PC-9 (cell line): Measurements from ENCODE around the gene HOXA11. TPM values are rescaled to one million over a fixed set of nuclear protein-coding genes. Genes with fewer than 3 reads are reported as not detected.

Source experiments
- BruUV-seq: library from RNA; stranded (reverse); fragments of 400-500 nt; replicated peaks from 2 replicates; lab custom pipeline; 2021; lab: Mats Ljungman, UMichigan
- CTCF ChIA-PET: fragments of 300-600 bp; sonication (Branson Sonifier 250); formaldehyde crosslinking; loops from one replicate; lab custom pipeline; 2022; ENCODE audit warnings: antibody characterized with exemption; lab: Charles Lee
- POLR2A ChIA-PET: fragments of 300-600 bp; sonication (Branson Sonifier 250); formaldehyde crosslinking; loops from one replicate; lab custom pipeline; 2022; ENCODE audit warnings: antibody characterized with exemption; ENCODE audit not compliant: unreplicated experiment; lab: Charles Lee
- DNase-seq, 2 experiments: peaks; one replicate each; pipeline versions ENCODE4 v3.0.0 to v3.0.0-alpha.2; 2015 to 2022; ENCODE audit warnings: mixed read lengths in 1 of 2
- H2AFZ ChIP-seq: fragments of 200-600 bp; sonication (generic); 2 replicates; pipeline ENCODE4 v1.8.1; 2017; ENCODE audit warnings: antibody characterized with exemption
- H3F3A ChIP-seq: fragments of 200-600 bp; sonication (generic); 2 replicates; pipeline ENCODE4 v1.8.1; 2017; ENCODE audit warnings: antibody characterized with exemption, mild to moderate bottlenecking, low read depth; ENCODE audit not compliant: insufficient read depth
- H3K27ac ChIP-seq: fragments of 200-600 bp; sonication (generic); 2 replicates; pipeline ENCODE4 v1.6.1; 2016; ENCODE audit warnings: mixed run types
- H3K27me3 ChIP-seq: fragments of 200-600 bp; sonication (generic); 2 replicates; pipeline ENCODE4 v1.6.1; 2016; ENCODE audit warnings: low read depth, mixed run types; ENCODE audit not compliant: insufficient read depth
- H3K36me3 ChIP-seq: fragments of 200-600 bp; sonication (generic); 2 replicates; pipeline ENCODE4 v1.6.1; 2016; ENCODE audit warnings: low read depth, mixed run types
- H3K4me1 ChIP-seq: fragments of 200-600 bp; sonication (generic); replicated peaks from 2 replicates; pipeline ENCODE4 v1.6.1; 2016; ENCODE audit warnings: mixed run types; ENCODE audit not compliant: insufficient read depth
- H3K4me2 ChIP-seq: fragments of 200-600 bp; sonication (generic); 2 replicates; pipeline ENCODE4 v1.6.1; 2017; ENCODE audit warnings: mixed run types
- H3K4me3 ChIP-seq: fragments of 200-600 bp; sonication (generic); 2 replicates; pipeline ENCODE4 v1.6.1; 2016; ENCODE audit warnings: mixed run types
- H3K79me2 ChIP-seq: fragments of 200-600 bp; sonication (generic); 2 replicates; pipeline ENCODE4 v1.6.1; 2017; ENCODE audit warnings: low read depth, mixed run types
- H3K9me2 ChIP-seq: fragments of 200-600 bp; sonication (generic); 2 replicates; pipeline ENCODE4 v1.8.1; 2017; ENCODE audit warnings: mild to moderate bottlenecking; ENCODE audit not compliant: insufficient read depth
- H3K9me3 ChIP-seq: fragments of 200-600 bp; sonication (generic); 2 replicates; pipeline ENCODE4 v1.8.1; 2016; ENCODE audit warnings: low read depth; ENCODE audit not compliant: insufficient read depth
- H4K20me1 ChIP-seq: fragments of 200-600 bp; sonication (generic); 2 replicates; pipeline ENCODE4 v1.8.1; 2017; ENCODE audit not compliant: insufficient read depth
- CTCF ChIP-seq: fragments of 200-600 bp; sonication (generic); conservative IDR thresholded peaks from 2 replicates; pipeline ENCODE4 v1.6.1; 2017; ENCODE audit warnings: mixed run types, antibody characterized with exemption, mild to moderate bottlenecking, moderate library complexity
- EZH2 ChIP-seq: fragments of 200-600 bp; sonication (generic); IDR thresholded peaks from 2 replicates; pipeline ENCODE4 v1.8.0; 2017; ENCODE audit warnings: antibody characterized with exemption, low read depth
- intact Hi-C: fragments of 100-400 bp; cut with micrococcal nuclease; formaldehyde crosslinking; loops from one replicate; pipeline ENCODE4 v1.10.0; 2022; ENCODE audit not compliant: unreplicated experiment
- total RNA-seq: library from RNA; stranded (reverse); gene quantifications from 2 replicates; pipeline ENCODE4 v1.2.3, GENCODE V29; 2021

The HOXA11 gene
- total RNA-seq, 1 experiment from 2014 or later, result 0.26 TPM

DNA sequence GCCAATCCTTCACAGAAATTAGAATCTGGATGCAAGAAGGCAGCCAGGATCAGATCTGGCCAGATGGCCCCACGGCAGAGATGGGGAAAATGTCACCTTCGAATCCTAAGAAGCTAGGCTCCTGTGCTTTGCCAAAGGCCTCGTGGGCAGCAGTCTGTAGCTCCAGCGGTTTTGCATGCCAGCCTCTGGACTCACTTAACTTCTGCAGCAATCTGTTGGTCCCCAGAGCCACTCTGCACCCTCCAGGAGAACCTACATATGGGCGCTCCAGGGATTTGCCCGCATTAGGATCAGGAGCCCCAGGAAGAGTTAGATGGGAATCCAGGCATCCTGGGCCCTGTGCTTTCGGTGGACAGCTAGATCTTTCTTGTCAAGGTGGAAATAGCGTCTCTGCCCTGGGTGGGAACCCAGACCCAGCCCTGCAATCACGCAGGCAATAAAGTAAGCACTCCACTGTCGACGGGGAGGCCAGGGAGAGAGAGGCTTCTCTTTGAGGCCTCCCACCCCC lies 25.0 kb upstream of the HOXA11 start:
- no peaks in the 10 kb centered on the region for H3F3A ChIP-seq
- H3K9me2 ChIP-seq, result no peaks in the 10 kb centered on the region
- no peak overlapping the region for H3K4me2 ChIP-seq
- no peak for DNase-seq
- H3K27me3 ChIP-seq, result no peaks in the 10 kb centered on the region
- intact Hi-C loops, result no loop called here
- no peaks in the 10 kb centered on the region for H3K4me1 ChIP-seq
- H2AFZ ChIP-seq, result no peak overlapping the region
- no TSS peak for BruUV-seq
- H4K20me1 ChIP-seq, result no peaks in the 10 kb centered on the region
- no peaks in the 10 kb centered on the region for H3K9me3 ChIP-seq
- ChIA-PET CTCF (interaction anchor here (0.6 to 1.3 kb wide), 6 partner anchors 14 to 697 kb away, joined by 3 to 5 read pairs (median 4); no protein-coding TSS in a partner anchor), POLR2A (no interaction called here)
- no peak overlapping the region for H3K27ac ChIP-seq
- no peaks in the 10 kb centered on the region for H3K36me3 ChIP-seq
- TF ChIP-seq CTCF, result no peak
- H3K79me2 ChIP-seq, result no peaks in the 10 kb centered on the region
- H3K4me3 ChIP-seq, result no peak overlapping the region

DNA sequence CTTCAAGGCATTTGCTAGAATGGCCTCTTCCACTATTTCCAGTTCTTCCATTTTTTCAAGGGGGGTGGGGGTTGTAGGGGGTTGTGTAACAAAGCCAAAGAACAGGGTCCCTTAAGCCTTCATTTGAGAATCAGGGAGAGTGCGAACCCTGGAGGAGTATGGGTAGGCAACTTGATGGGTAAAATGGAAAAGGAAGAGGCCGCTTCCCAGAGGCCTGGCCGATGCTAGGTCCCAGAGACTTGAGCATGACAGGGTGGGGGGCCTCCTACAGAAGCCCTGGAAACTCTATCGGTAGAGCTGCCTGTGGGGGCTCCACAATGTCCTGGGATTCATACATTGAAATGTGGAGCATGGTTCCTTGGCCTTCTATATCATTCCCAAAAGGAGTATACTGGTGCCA lies 24.0 kb upstream of the HOXA11 start:
- intact Hi-C loops, result no loop called here
- Histone ChIP-seq H3K79me2 (no peaks in the 10 kb centered on the region), H3K4me1 (no peaks in the 10 kb centered on the region), H3K27ac (no peak overlapping the region), H3K27me3 (peaks cover 5% of the 10 kb centered on the region; the same call in 1 of the 2 replicates), H4K20me1 (no peaks in the 10 kb centered on the region), H2AFZ (no peak overlapping the region), H3K9me2 (no peaks in the 10 kb centered on the region), H3K36me3 (no peaks in the 10 kb centered on the region), H3K4me2 (no peak overlapping the region), H3K9me3 (no peaks in the 10 kb centered on the region), H3K4me3 (no peak overlapping the region), H3F3A (no peaks in the 10 kb centered on the region)
- DNase-seq, result no peak
- BruUV-seq, result no TSS peak
- ChIA-PET POLR2A (no interaction called here), CTCF (interaction anchor here (0.7 kb wide), 3 partner anchors 651 to 886 kb away, joined by 7 to 8 read pairs (median 7); no protein-coding TSS in a partner anchor)
- TF ChIP-seq EZH2 (no peak), CTCF (no peak)

GRCh38 chr7:27207348-27207985 lies 22.4 kb upstream of the HOXA11 start:
- H3K27me3 ChIP-seq, result peaks cover 6% of the 10 kb centered on the region; the same call in 1 of the 2 replicates
- TF ChIP-seq CTCF (no peak), EZH2 (no peak)
- H3K79me2 ChIP-seq, result no peaks in the 10 kb centered on the region

More at GRCh38 chr7:27207348-27207985, 22.4 kb upstream of the HOXA11 start:
- H3K9me2 ChIP-seq, result no peaks in the 10 kb centered on the region
- no peak overlapping the region for H3K4me3 ChIP-seq
- H4K20me1 ChIP-seq, result no peaks in the 10 kb centered on the region
- ChIA-PET POLR2A (no interaction called here), CTCF (no interaction called here)
- no peak for DNase-seq
- no peak overlapping the region for H2AFZ ChIP-seq
- intact Hi-C loops, result no loop called here
- no peaks in the 10 kb centered on the region for H3K36me3 ChIP-seq
- H3K9me3 ChIP-seq, result no peaks in the 10 kb centered on the region
- no peak overlapping the region for H3K27ac ChIP-seq
- no TSS peak for BruUV-seq
- no peaks in the 10 kb centered on the region for H3K4me1 ChIP-seq
- no peak overlapping the region for H3K4me2 ChIP-seq
- H3F3A ChIP-seq, result no peaks in the 10 kb centered on the region
